Measurements from ENCODE around the gene TRAF6. TPM values are rescaled to one million over a fixed set of nuclear protein-coding genes. Genes with fewer than 3 reads are reported as not detected.
A peak's percentile ranks its signal among the peaks of the same experiment; 100 is the strongest.
"Not testable (repeated sequence)": the region's sequence is repeated elsewhere in the genome, so short reads cannot be mapped to it uniquely, and the experiment has no call there.

The TRAF6 gene
- total and polyA plus RNA-seq, 4 donors: 4.4 to 22.5 (median 12.2) TPM

- Histone ChIP-seq H3K4me3 (ENCODE audit: low read length in 2 of 2) (no peak overlapping the region), H3K36me3 (ENCODE audit: control insufficient read depth in 1 of 2, insufficient read depth in 2 of 2, low read length in 1 of 2) (peaks cover 7 to 8% of the 10 kb centered on the region in 2 donors), H3K4me1 (ENCODE audit: control insufficient read depth in 1 of 2, insufficient read depth in 2 of 2, low read length in 2 of 2) (no peaks in the 10 kb centered on the region), H3K27ac (ENCODE audit: low read depth in 1 of 2, low read length in 2 of 2) (no peak overlapping the region), H3K27me3 (ENCODE audit: control insufficient read depth in 1 of 2, insufficient read depth in 2 of 2, low read length in 1 of 2) (no peaks in the 10 kb centered on the region), H3K9me3 (ENCODE audit: control insufficient read depth, low read length) (no peaks in the 10 kb centered on the region)
- ATAC-seq (ENCODE audit: low FRiP score): no peak
- intact Hi-C loops (cut with DNase I): no loop called here
- WGBS, 2 donors: 76 to 80% methylated on average over 4 of the region's 4 CpGs
- no peak for DNase-seq
These were observed 22.5 kb downstream of the TRAF6 start for GRCh38 chr11:36487619-36488018.

GRCh38 chr11:36485298-36486002, 24.6 kb downstream of the TRAF6 start:
- Histone ChIP-seq H3K4me3 (ENCODE audit: low read length in 2 of 2) (no peak overlapping the region), H3K27ac (ENCODE audit: low read depth in 1 of 2, low read length in 2 of 2) (no peak overlapping the region), H3K36me3 (ENCODE audit: control insufficient read depth in 1 of 2, insufficient read depth in 2 of 2, low read length in 1 of 2) (peaks cover 0 to 8% of the 10 kb centered on the region in 2 donors), H3K4me1 (ENCODE audit: control insufficient read depth in 1 of 2, insufficient read depth in 2 of 2, low read length in 2 of 2) (no peaks in the 10 kb centered on the region), H3K9me3 (ENCODE audit: control insufficient read depth, low read length) (no peaks in the 10 kb centered on the region), H3K27me3 (ENCODE audit: control insufficient read depth in 1 of 2, insufficient read depth in 2 of 2, low read length in 1 of 2) (no peaks in the 10 kb centered on the region)
- intact Hi-C loops (cut with DNase I): no loop called here
- WGBS, 2 donors: 73% methylated on average over 6 of the region's 6 CpGs
- ATAC-seq (ENCODE audit: low FRiP score) (no peak), DNase-seq (peak in 1 of 2 donors; percentile 54)

- H3K27me3 ChIP-seq (ENCODE audit: control insufficient read depth in 1 of 2, insufficient read depth in 2 of 2, low read length in 1 of 2); H3K4me3 ChIP-seq (ENCODE audit: low read length in 2 of 2); H3K36me3 ChIP-seq (ENCODE audit: control insufficient read depth in 1 of 2, insufficient read depth in 2 of 2, low read length in 1 of 2); H3K9me3 ChIP-seq (ENCODE audit: control insufficient read depth, low read length); DNase-seq; H3K4me1 ChIP-seq (ENCODE audit: control insufficient read depth in 1 of 2, insufficient read depth in 2 of 2, low read length in 2 of 2); H3K27ac ChIP-seq (ENCODE audit: low read depth in 1 of 2, low read length in 2 of 2); intact Hi-C loops (cut with DNase I); ATAC-seq (ENCODE audit: low FRiP score): not testable (repeated sequence)
- 94 to 97% methylated on average over 3 of the region's 4 CpGs for WGBS, 2 donors
These were observed 27.0 kb downstream of the TRAF6 start for GRCh38 chr11:36483042-36483441.

DNA sequence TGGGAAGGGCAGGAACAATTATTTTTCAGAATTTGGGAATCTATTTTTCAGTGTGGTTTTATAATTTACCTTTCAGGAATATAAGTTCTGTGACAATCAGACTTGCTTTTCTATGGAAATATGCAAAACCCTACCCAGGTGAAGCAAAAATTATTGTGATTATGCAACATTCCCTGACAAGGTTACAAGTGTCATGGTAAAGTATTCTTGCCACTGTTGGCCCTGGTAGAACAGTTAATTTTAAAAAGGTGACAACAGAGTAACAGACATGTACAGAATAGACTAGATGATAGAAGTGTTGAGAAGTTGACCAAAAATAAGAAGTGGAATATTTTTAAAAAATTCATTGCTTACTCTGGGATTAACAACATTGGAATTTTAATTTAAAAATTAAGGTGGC, 29.2 kb downstream of the TRAF6 start:
- no peak overlapping the region for H3K27ac ChIP-seq (ENCODE audit: low read depth in 1 of 2, low read length in 2 of 2)
- no peaks in the 10 kb centered on the region for H3K4me1 ChIP-seq (ENCODE audit: control insufficient read depth in 1 of 2, insufficient read depth in 2 of 2, low read length in 2 of 2)
- H3K4me3 ChIP-seq (ENCODE audit: low read length in 2 of 2): no peak overlapping the region
- no peaks in the 10 kb centered on the region for H3K27me3 ChIP-seq (ENCODE audit: control insufficient read depth in 1 of 2, insufficient read depth in 2 of 2, low read length in 1 of 2)
- DNase-seq (no peak), ATAC-seq (ENCODE audit: low FRiP score) (no peak)
- H3K9me3 ChIP-seq (ENCODE audit: control insufficient read depth, low read length): no peaks in the 10 kb centered on the region
- peaks cover 0 to 4% of the 10 kb centered on the region in 2 donors for H3K36me3 ChIP-seq (ENCODE audit: control insufficient read depth in 1 of 2, insufficient read depth in 2 of 2, low read length in 1 of 2)
- intact Hi-C loops (cut with DNase I): no loop called here

DNA sequence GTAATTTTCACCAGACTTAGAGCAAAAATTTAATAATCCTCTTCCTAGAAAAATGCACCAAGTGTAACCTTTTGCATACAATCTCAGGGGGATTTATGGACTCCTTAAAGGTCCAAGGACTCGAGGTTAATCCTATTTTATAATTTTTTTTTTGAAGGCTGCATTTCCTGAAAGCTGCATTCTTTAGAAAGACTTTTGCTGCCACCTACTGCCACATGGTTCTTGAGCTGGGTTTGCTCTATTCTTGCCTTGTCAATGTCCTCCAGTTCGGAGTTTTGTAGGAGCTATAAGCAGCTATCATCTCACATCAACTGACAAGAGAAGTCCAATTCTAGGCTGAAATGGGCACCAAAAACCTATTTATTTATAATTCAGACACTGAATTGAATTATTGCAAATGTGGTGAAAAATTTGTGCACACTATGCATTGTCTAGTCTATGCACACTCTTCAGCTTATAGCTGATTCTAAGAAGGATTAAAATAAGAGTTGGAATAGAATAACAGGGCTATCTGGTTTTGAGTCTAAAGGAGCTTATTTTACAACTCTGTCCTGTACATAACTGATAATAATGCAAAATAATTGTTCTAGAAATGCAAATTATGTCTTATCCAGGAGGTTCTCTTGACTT, 31.3 kb downstream of the TRAF6 start:
- H3K27me3 ChIP-seq (ENCODE audit: control insufficient read depth in 1 of 2, insufficient read depth in 2 of 2, low read length in 1 of 2): no peaks in the 10 kb centered on the region
- 12 to 17% methylated on average over 2 of the region's 2 CpGs for WGBS, 2 donors
- H3K4me3 ChIP-seq (ENCODE audit: low read length in 2 of 2): no peak overlapping the region
- H3K36me3 ChIP-seq (ENCODE audit: control insufficient read depth in 1 of 2, insufficient read depth in 2 of 2, low read length in 1 of 2): no peaks in the 10 kb centered on the region
- no peaks in the 10 kb centered on the region for H3K4me1 ChIP-seq (ENCODE audit: control insufficient read depth in 1 of 2, insufficient read depth in 2 of 2, low read length in 2 of 2)
- DNase-seq (no peak), ATAC-seq (ENCODE audit: low FRiP score) (peak; percentile 80)
- no peaks in the 10 kb centered on the region for H3K9me3 ChIP-seq (ENCODE audit: control insufficient read depth, low read length)
- intact Hi-C loops (cut with DNase I): loop anchor here (5.0 to 10.0 kb wide), 2 partner anchors 184 to 187 kb away; partner anchors contain the start of gene PRR5L (in 1 of the 2)
- no peak overlapping the region for H3K27ac ChIP-seq (ENCODE audit: low read depth in 1 of 2, low read length in 2 of 2)

- H3K4me1 ChIP-seq (ENCODE audit: control insufficient read depth in 1 of 2, insufficient read depth in 2 of 2, low read length in 2 of 2): peaks cover 3 to 6% of the 10 kb centered on the region in 2 donors
- no peak overlapping the region for H3K27ac ChIP-seq (ENCODE audit: low read depth in 1 of 2, low read length in 2 of 2)
- H3K9me3 ChIP-seq (ENCODE audit: control insufficient read depth, low read length): no peaks in the 10 kb centered on the region
- intact Hi-C loops (cut with DNase I): loop anchor here (5.0 to 10.0 kb wide), 2 partner anchors 180 to 183 kb away; partner anchors contain the start of gene PRR5L (in 1 of the 2)
- H3K4me3 ChIP-seq (ENCODE audit: low read length in 2 of 2): no peak overlapping the region
- ATAC-seq (ENCODE audit: low FRiP score): no peak
- no peaks in the 10 kb centered on the region for H3K36me3 ChIP-seq (ENCODE audit: control insufficient read depth in 1 of 2, insufficient read depth in 2 of 2, low read length in 1 of 2)
- DNase-seq: no peak
- 48 to 57% methylated on average over 1 of the region's 1 CpG for WGBS, 2 donors
- H3K27me3 ChIP-seq (ENCODE audit: control insufficient read depth in 1 of 2, insufficient read depth in 2 of 2, low read length in 1 of 2): no peaks in the 10 kb centered on the region
These were observed 34.9 kb downstream of the TRAF6 start for GRCh38 chr11:36475192-36475591.

GRCh38 chr11:36471577-36471976, 38.5 kb downstream of the TRAF6 start:
- no peaks in the 10 kb centered on the region for H3K36me3 ChIP-seq (ENCODE audit: control insufficient read depth in 1 of 2, insufficient read depth in 2 of 2, low read length in 1 of 2)
- ATAC-seq (ENCODE audit: low FRiP score): no peak
- no peak overlapping the region for H3K4me3 ChIP-seq (ENCODE audit: low read length in 2 of 2)
- intact Hi-C loops (cut with DNase I): loop anchor here in 1 of 2 donors (10.0 kb wide), 1 partner anchor 177 kb away; the partner anchor contains the start of gene PRR5L
- WGBS, 2 donors: 78 to 89% methylated on average over 1 of the region's 1 CpG
- no peak overlapping the region for H3K27ac ChIP-seq (ENCODE audit: low read depth in 1 of 2, low read length in 2 of 2)
- no peak for DNase-seq
- peaks cover 3 to 7% of the 10 kb centered on the region in 2 donors for H3K4me1 ChIP-seq (ENCODE audit: control insufficient read depth in 1 of 2, insufficient read depth in 2 of 2, low read length in 2 of 2)
- no peaks in the 10 kb centered on the region for H3K27me3 ChIP-seq (ENCODE audit: control insufficient read depth in 1 of 2, insufficient read depth in 2 of 2, low read length in 1 of 2)
- no peaks in the 10 kb centered on the region for H3K9me3 ChIP-seq (ENCODE audit: control insufficient read depth, low read length)

GRCh38 chr11:36469881-36470802, 39.9 kb downstream of the TRAF6 start:
- Histone ChIP-seq H3K27ac (ENCODE audit: low read depth in 1 of 2, low read length in 2 of 2) (no peak overlapping the region), H3K4me3 (ENCODE audit: low read length in 2 of 2) (no peak overlapping the region), H3K27me3 (ENCODE audit: control insufficient read depth in 1 of 2, insufficient read depth in 2 of 2, low read length in 1 of 2) (no peaks in the 10 kb centered on the region), H3K9me3 (ENCODE audit: control insufficient read depth, low read length) (no peaks in the 10 kb centered on the region), H3K36me3 (ENCODE audit: control insufficient read depth in 1 of 2, insufficient read depth in 2 of 2, low read length in 1 of 2) (no peaks in the 10 kb centered on the region), H3K4me1 (ENCODE audit: control insufficient read depth in 1 of 2, insufficient read depth in 2 of 2, low read length in 2 of 2) (peaks cover 3 to 7% of the 10 kb centered on the region in 2 donors)
- intact Hi-C loops (cut with DNase I): loop anchor here in 1 of 2 donors (10.0 kb wide), 1 partner anchor 175 kb away; the partner anchor contains the start of gene PRR5L
- DNase-seq: no peak
- no peak for ATAC-seq (ENCODE audit: low FRiP score)
- WGBS, 2 donors: 5 to 6% methylated on average over 5 of the region's 5 CpGs

Measured in aorta (tissue), 5 donors.